ENCODE results near the gene ATP9B.

The ATP9B gene

DNA sequence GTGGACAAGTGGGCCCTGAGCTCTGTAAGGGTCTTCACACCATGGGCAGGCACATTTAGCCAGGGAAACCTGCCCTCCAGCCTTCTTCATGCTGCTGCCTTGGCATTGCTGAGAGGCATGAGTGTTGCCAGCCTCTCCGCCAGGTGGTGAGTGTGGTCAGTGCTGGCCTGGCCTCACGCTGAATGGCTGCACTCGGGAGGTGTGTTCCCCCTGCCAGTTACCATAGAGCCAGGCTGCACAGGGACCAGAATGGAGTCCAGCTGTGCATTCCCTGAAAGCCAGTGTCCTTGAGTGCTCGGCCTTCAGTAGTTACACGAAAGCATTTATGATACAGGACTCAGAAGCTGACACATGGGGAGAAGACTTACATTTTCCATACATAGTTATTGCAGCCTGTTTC is 139.7 kb downstream of the ATP9B start:
- no peak for DNase-seq (ENCODE audit: low spot score)
- POLR2A ChIA-PET (ENCODE audit: low non-redundant PET): no interaction called here
- TF ChIP-seq, protein P1, sequence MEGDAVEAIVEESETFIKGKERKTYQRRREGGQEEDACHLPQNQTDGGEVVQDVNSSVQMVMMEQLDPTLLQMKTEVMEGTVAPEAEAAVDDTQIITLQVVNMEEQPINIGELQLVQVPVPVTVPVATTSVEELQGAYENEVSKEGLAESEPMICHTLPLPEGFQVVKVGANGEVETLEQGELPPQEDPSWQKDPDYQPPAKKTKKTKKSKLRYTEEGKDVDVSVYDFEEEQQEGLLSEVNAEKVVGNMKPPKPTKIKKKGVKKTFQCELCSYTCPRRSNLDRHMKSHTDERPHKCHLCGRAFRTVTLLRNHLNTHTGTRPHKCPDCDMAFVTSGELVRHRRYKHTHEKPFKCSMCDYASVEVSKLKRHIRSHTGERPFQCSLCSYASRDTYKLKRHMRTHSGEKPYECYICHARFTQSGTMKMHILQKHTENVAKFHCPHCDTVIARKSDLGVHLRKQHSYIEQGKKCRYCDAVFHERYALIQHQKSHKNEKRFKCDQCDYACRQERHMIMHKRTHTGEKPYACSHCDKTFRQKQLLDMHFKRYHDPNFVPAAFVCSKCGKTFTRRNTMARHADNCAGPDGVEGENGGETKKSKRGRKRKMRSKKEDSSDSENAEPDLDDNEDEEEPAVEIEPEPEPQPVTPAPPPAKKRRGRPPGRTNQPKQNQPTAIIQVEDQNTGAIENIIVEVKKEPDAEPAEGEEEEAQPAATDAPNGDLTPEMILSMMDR (conservative IDR thresholded peaks at IDR 0.05; ENCODE audit: low read depth): no peak
- CTCF ChIA-PET: no interaction called here
- no peak overlapping the region for H3K27ac ChIP-seq

DNA sequence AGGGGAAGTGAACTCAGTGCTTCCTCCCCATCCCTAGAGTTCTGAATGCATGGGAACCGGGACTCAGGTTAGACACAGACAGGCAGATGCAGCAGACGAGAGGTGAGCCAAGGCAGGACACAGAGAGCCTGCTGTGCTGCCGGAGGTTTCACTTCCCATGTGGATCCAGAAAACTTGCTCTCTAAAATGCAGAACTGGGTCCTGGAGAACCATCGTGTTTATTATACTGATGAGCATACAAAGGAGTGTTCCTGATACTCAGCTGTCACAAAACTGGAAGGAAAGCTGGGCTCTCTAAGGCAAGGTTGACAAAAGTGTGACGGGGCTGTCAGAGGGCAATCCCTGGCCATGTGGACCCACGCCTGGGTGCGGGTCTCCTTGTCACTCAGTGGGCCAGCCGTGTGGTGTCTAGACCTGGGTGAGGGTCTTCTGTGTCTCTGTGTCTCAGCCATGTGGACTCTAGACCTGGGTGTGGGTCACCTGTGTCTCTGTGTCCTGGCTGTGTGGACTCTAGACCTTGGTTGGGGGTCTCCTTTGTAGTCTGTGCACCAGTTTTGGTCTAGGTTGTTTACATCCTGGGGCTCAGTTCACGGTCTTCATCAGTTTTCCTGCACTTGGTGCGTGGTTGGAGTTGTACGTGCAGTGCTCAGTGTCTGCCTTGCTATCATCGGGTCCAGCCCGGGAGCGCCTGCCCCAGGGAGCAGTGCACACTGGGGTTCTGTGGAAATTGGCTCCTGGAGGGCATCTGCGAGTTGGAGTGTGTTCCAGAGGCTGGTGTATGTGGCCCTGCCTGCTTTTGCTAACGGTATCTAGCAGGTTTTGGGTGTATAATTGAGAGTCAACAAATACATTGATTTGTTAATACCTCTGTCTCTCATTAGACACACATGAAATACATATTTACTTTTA is 141.1 kb downstream of the ATP9B start:
- no peak overlapping the region for H3K27ac ChIP-seq
- TF ChIP-seq, protein P1 (conservative IDR thresholded peaks at IDR 0.05; ENCODE audit: low read depth): no peak
- POLR2A ChIA-PET (ENCODE audit: low non-redundant PET): no interaction called here
- CTCF ChIA-PET: no interaction called here
- DNase-seq (ENCODE audit: low spot score): no peak

DNA sequence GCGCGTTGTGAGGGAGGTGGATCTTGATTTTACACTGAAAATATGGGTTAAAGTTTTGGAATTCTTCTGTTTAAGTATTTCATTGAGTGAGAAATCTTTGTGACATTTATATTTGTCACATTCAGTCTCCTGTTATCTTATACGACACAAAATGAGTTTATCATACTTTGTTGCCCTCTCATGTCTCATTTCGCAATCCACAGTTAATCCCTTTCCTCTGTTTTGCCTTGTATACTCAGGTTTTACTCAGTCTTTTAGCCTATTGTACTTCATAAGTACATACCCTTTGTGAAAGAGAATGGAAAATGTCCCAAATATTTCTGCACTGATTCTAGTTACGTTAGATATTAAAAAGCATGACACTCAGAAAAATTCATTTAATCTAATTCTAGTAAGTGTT is 142.7 kb downstream of the ATP9B start:
- DNase-seq (ENCODE audit: low spot score): no peak
- TF ChIP-seq, protein P1 (conservative IDR thresholded peaks at IDR 0.05; ENCODE audit: low read depth): no peak
- ChIA-PET POLR2A (ENCODE audit: low non-redundant PET) (no interaction called here), CTCF (no interaction called here)
- H3K27ac ChIP-seq: no peak overlapping the region

DNA sequence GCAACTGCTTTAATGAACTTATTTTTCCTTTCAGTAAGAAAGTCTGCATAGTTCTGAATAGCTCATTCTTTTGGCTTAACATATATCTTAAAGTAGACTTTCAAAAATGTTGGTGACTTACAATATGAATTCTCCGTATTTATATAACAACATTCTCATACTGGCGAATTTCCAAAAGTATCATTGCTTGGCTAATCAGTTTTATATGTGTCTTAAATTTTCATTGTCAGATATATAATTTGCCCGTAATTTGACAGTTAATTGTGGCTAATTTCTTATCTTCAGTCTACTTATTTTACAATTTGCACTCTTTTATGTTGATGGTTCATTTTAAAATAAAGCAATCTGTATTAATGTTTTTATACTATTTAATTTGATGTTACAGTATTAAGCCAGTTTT is 144.9 kb downstream of the ATP9B start:
- ChIA-PET CTCF (no interaction called here), POLR2A (ENCODE audit: low non-redundant PET) (no interaction called here)
- DNase-seq (ENCODE audit: low spot score): no peak
- no peak overlapping the region for H3K27ac ChIP-seq
- TF ChIP-seq, protein P1 (conservative IDR thresholded peaks at IDR 0.05; ENCODE audit: low read depth): no peak

DNA sequence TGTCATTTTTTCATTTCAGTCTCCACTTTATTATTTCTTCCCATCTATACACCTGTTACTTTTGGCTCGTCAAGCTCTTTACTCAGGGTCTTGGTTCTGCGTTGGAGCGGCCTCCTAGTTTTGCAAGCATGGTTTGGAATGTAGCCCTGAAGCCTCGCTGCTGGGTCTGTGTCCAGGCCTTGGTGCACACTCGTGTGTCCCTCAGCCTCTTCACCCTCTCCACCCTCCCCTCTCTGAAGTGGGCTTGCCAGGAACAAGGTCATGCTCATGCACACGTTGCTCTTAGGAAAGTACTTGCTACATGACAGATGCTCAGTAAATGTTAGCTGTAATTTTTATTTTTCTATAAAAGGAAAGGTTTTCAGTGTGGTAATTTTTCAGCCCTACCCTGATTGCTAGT is 147.0 kb downstream of the ATP9B start:
- TF ChIP-seq, protein P1 (conservative IDR thresholded peaks at IDR 0.05; ENCODE audit: low read depth): no peak
- ChIA-PET CTCF (no interaction called here), POLR2A (ENCODE audit: low non-redundant PET) (no interaction called here)
- DNase-seq (ENCODE audit: low spot score): no peak
- H3K27ac ChIP-seq: no peak overlapping the region

DNA sequence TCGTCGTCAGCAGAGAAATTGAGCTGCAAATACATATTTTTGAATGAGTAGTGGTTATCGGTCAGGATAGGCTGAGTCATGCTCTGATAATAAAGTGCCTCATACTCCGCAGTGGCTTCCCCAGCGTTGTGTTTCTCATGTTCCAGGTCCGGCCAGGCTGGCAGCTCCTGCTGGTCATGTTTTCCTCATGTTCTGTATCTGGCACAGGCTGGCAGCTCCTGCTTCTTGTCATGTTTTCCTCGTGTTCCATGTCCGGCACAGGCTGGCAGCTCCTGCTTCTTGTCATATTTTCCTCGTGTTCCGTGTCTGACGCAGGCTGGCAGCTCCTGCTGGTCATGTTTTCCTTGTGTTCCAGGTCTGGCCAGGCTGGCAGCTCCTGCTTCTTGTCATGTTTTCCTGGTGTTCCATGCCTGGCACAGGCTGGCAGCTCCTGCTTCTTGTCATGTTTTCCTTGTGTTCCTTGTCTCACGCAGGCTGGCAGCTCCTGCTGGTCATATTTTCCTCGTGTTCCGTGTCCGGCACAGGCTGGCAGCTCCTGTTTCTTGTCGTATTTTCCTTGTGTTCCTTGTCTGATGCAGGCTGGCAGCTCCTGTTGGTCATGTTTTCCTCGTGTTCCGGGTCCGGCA is 148.9 kb downstream of the ATP9B start:
- H3K27ac ChIP-seq: no peak overlapping the region
- POLR2A ChIA-PET (ENCODE audit: low non-redundant PET): no interaction called here
- TF ChIP-seq, protein P1 (conservative IDR thresholded peaks at IDR 0.05; ENCODE audit: low read depth): no peak
- no peak for DNase-seq (ENCODE audit: low spot score)
- CTCF ChIA-PET: no interaction called here

Measured in RWPE1 (cell line).